Measurements from ENCODE around the gene LEKR1. TPM values are rescaled to one million over a fixed set of nuclear protein-coding genes. Genes with fewer than 3 reads are reported as not detected.

The LEKR1 gene
- total and polyA plus RNA-seq, 9 of the 15 experiments (the other 6 are each of a cell fraction or from before 2014, with no cell fraction given) = 0.76 to 1.8 (median 1.2) TPM

DNA sequence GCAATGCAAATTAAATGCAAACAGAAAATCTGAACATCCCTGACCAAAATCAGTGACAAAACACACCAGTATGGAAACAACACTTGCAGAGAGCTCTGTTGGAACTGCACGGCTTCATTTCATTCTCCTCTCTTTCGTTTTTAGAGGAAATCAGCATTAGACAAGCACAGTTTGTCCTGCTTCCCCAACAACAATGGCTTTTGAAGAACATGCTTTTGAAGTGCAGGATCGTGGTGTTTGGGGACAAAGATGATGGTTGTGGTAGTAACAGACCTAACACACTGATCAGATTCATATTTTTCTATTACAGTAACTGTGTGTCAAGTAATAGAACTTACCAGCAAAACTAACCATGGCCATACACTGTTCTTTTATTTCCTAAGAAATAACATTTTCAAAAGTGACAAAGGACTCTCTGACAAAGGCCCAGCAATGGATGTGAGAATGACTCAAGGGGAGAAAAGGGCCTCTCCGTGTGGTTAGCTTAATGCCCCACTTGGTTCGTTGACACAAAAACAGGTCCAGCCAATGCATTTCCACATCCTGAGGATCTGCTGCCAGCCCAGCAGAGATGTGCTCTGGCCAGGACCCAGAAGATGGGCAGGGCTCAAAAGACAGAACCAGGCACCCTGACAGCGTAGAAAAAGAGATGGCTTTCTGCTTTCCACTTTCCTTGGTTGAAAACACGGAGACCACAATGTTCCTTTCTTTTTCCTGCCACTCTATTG is 249.7 kb downstream of the LEKR1 start (continued):
- no peak for TF ChIP-seq ZBTB11 (CRISPR knock-in tag; IDR thresholded peaks at IDR 0.05)

GRCh38 chr3:157077565-157077991 is 251.4 kb downstream of the LEKR1 start:
- no peaks in the 10 kb centered on the region for H3K27me3 ChIP-seq (ENCODE audit: control insufficient read depth in 2 of 2, insufficient read depth in 2 of 2, low read length in 2 of 2)
- DNase-seq (ENCODE audit: extremely low read depth in 1 of 4, low spot score in 3 of 4) (no peak), FAIRE-seq (no peak), ATAC-seq (0 out of 3 replicates have a peak, but pooled peaks have one; percentile 29)
- H3K4me3 ChIP-seq = no peak overlapping the region
- 61% methylated on average over 4 of the region's 4 CpGs for WGBS (ENCODE audit: insufficient coverage, low coverage, missing lambda C conversion rate)
- no peaks in the 10 kb centered on the region for H3K9me1 ChIP-seq (ENCODE audit: control insufficient read depth, insufficient read depth, low read length)
- no peak overlapping the region for H3K27ac ChIP-seq (ENCODE audit: extremely low read depth, low read depth, low read length)
- in situ Hi-C loops (cut with MboI) (no loop called here), intact Hi-C loops (cut with micrococcal nuclease) (no loop called here)
- CTCF ChIA-PET (ENCODE audit: low intra/inter-chr PET ratio) = no interaction called here
- peaks cover 8 to 11% of the 10 kb centered on the region in 2 experiments; a peak in 4 of 5 replicates for H3K4me1 ChIP-seq (replicated peaks in 1 of 2; ENCODE audit: control insufficient read depth in 2 of 2, insufficient read depth in 2 of 2, low read length in 2 of 2)
- BruUV-seq (replicated peaks) = no TSS peak
- no peak overlapping the region for H3K4me2 ChIP-seq (ENCODE audit: insufficient read depth, low read length)
- no peak for TF ChIP-seq PPARD (CRISPR knock-in tag; IDR thresholded peaks at IDR 0.05)
- peak in 1 of 3 experiments; percentile 24; a peak in 1 of 6 replicates for TF ChIP-seq CTCF (IDR thresholded peaks at IDR 0.05 in 2 of 3, conservative IDR thresholded peaks at IDR 0.05 in 1 of 3; ENCODE audit: insufficient read depth in 2 of 3, low read depth in 1 of 3, low read length in 3 of 3)
- no peaks in the 10 kb centered on the region for H4K20me1 ChIP-seq (replicated peaks; ENCODE audit: control insufficient read depth, insufficient read depth, low read length)
- no peaks in the 10 kb centered on the region for H3K36me3 ChIP-seq (ENCODE audit: control insufficient read depth, insufficient read depth, low read length)
- H2AFZ ChIP-seq (ENCODE audit: low read depth, low read length) = no peak overlapping the region
- H3K79me2 ChIP-seq (ENCODE audit: control insufficient read depth, insufficient read depth, low read length) = no peaks in the 10 kb centered on the region
- H3K9ac ChIP-seq (ENCODE audit: insufficient read depth in 1 of 2, low read depth in 2 of 2, low read length in 2 of 2) = no peak overlapping the region
- H3K9me3 ChIP-seq (replicated peaks; ENCODE audit: control insufficient read depth, insufficient read depth, low read depth, low read length) = no peaks in the 10 kb centered on the region
- POLR2A ChIA-PET = interaction anchor here (1.0 kb wide), 1 partner anchor 12 kb away, joined by 3 read pairs; no protein-coding TSS in a partner anchor

Data from K562 (cell line).